Measurements from ENCODE around the gene APBA1. TPM values are rescaled to one million over a fixed set of nuclear protein-coding genes. Genes with fewer than 3 reads are reported as not detected.

Gene APBA1
- total and polyA plus RNA-seq, 2 donors (not counting 3 experiments of a cell fraction or from before 2014, with no cell fraction given) = 6.1 to 11.3 TPM

GRCh38 chr9:69472101-69472620, 200.0 kb downstream of the APBA1 start:
- TF ChIP-seq EZH2 (IDR thresholded peaks at IDR 0.05; ENCODE audit: borderline replicate concordance, low read depth, low read length, severe bottlenecking) (no peak), MYC (IDR thresholded peaks at IDR 0.05; ENCODE audit: low read depth, low read length) (no peak), GATA2 (IDR thresholded peaks at IDR 0.05; ENCODE audit: insufficient read depth, insufficient read length, low read depth, low read length) (no peak), FOS (IDR thresholded peaks at IDR 0.05; ENCODE audit: borderline replicate concordance, insufficient read depth, low read length) (no peak), POLR2AphosphoS5 (IDR thresholded peaks at IDR 0.05; ENCODE audit: insufficient read depth, low read depth, low read length) (no peak), POLR2A (IDR thresholded peaks at IDR 0.05; ENCODE audit: low read depth, low read length) (no peak), JUN (IDR thresholded peaks at IDR 0.05; ENCODE audit: borderline replicate concordance, insufficient read depth, insufficient read length, low read depth) (no peak)
- TF ChIP-seq, protein P1, sequence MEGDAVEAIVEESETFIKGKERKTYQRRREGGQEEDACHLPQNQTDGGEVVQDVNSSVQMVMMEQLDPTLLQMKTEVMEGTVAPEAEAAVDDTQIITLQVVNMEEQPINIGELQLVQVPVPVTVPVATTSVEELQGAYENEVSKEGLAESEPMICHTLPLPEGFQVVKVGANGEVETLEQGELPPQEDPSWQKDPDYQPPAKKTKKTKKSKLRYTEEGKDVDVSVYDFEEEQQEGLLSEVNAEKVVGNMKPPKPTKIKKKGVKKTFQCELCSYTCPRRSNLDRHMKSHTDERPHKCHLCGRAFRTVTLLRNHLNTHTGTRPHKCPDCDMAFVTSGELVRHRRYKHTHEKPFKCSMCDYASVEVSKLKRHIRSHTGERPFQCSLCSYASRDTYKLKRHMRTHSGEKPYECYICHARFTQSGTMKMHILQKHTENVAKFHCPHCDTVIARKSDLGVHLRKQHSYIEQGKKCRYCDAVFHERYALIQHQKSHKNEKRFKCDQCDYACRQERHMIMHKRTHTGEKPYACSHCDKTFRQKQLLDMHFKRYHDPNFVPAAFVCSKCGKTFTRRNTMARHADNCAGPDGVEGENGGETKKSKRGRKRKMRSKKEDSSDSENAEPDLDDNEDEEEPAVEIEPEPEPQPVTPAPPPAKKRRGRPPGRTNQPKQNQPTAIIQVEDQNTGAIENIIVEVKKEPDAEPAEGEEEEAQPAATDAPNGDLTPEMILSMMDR (IDR thresholded peaks at IDR 0.05; ENCODE audit: extremely low read depth in 1 of 2, insufficient read depth in 1 of 2, low read depth in 1 of 2, low read length in 2 of 2) = no peak
- TF ChIP-seq, protein P2, sequence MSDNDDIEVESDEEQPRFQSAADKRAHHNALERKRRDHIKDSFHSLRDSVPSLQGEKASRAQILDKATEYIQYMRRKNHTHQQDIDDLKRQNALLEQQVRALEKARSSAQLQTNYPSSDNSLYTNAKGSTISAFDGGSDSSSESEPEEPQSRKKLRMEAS (IDR thresholded peaks at IDR 0.05; ENCODE audit: insufficient read depth, insufficient read length) = no peak
- no peak overlapping the region for H3K4me2 ChIP-seq (ENCODE audit: insufficient read depth, low read length)
- DNase-seq (ENCODE audit: low read depth, low spot score) (no peak), FAIRE-seq (no peak)
- H3K27me3 ChIP-seq (ENCODE audit: control insufficient read depth in 2 of 2, insufficient read depth in 2 of 2, low read length in 2 of 2) = no peaks in the 10 kb centered on the region
- no peaks in the 10 kb centered on the region for H3K9me3 ChIP-seq (replicated peaks; ENCODE audit: control insufficient read depth, insufficient read depth, low read length)
- no peaks in the 10 kb centered on the region for H3K36me3 ChIP-seq (ENCODE audit: control insufficient read depth in 2 of 2, extremely low read depth in 1 of 2, insufficient read depth in 2 of 2, low read length in 2 of 2)
- no peak overlapping the region for H3K9ac ChIP-seq (replicated peaks; ENCODE audit: extremely low read depth, insufficient read depth, low read length)
- H3K4me3 ChIP-seq (replicated peaks in 1 of 3; ENCODE audit: insufficient read depth in 1 of 3, low read depth in 1 of 3, low read length in 3 of 3) = no peak overlapping the region
- CTCF ChIA-PET = interaction anchor here (0.7 to 2.5 kb wide), 6 partner anchors 12 to 459 kb away, joined by 3 to 11 read pairs (median 4); no protein-coding TSS in a partner anchor
- no peak overlapping the region for H3K27ac ChIP-seq (ENCODE audit: insufficient read depth, low read depth, low read length)
- dilution Hi-C loops (cut with MboI; ENCODE audit: extremely low pct_ligation_motif_present, low sequenced_read_pairs) = no loop called here
- intact Hi-C loops (cut with micrococcal nuclease) = no loop called here
- peaks cover 12% of the 10 kb centered on the region for H3K4me1 ChIP-seq (ENCODE audit: control insufficient read depth, extremely low read depth, insufficient read depth, low read length)
- no peaks in the 10 kb centered on the region for H3K79me2 ChIP-seq (ENCODE audit: control insufficient read depth, insufficient read depth, low read length)
- POLR2A ChIA-PET = no interaction called here
- no peaks in the 10 kb centered on the region for H4K20me1 ChIP-seq (replicated peaks; ENCODE audit: control insufficient read depth, extremely low read depth, insufficient read depth, low read length)
- H2AFZ ChIP-seq (ENCODE audit: low read depth, low read length) = no peak overlapping the region
- H3K9me1 ChIP-seq (replicated peaks; ENCODE audit: control insufficient read depth, extremely low read depth, insufficient read depth, low read length) = no peaks in the 10 kb centered on the region
- no TSS peak for BruUV-seq (replicated peaks)
